ENCODE measurements around the gene ENTPD1. TPM values are rescaled to one million over a fixed set of nuclear protein-coding genes. Genes with fewer than 3 reads are reported as not detected.

ENTPD1 gene
- total RNA-seq, 1 experiment from 2014 or later = not detected

DNA sequence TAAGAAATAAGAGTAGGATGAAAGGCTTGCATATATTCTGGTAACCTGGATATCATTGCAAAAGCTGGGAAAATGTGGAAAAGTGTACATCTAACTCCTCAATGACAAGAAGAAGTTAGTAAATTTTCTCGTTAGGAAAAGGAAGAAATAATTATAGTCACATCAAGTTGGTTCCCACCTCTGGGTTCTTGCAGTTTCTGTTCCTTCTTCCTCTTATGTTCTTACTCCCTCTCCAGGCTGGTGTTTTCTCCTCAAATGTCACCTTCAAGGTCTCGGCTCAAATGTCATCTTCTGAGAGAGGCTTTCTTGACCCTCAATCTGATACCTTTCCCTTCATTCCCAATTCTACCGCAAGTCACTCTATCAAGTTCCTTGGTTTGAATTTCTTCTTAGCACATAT, 64.4 kb downstream of the ENTPD1 start:
- no peaks in the 10 kb centered on the region for H4K20me1 ChIP-seq (ENCODE audit: insufficient read depth)
- ChIA-PET CTCF (no interaction called here), POLR2A (ENCODE audit: unreplicated experiment) (no interaction called here)
- no TSS peak for BruUV-seq (replicated peaks)
- no peaks in the 10 kb centered on the region for H3K79me2 ChIP-seq (ENCODE audit: low read depth)
- H3K36me3 ChIP-seq (ENCODE audit: low read depth) = no peaks in the 10 kb centered on the region
- no peak for DNase-seq
- H3K9me3 ChIP-seq (ENCODE audit: insufficient read depth, low read depth) = no peaks in the 10 kb centered on the region
- H3K4me2 ChIP-seq = no peak overlapping the region
- H3K27me3 ChIP-seq (ENCODE audit: insufficient read depth, low read depth) = no peaks in the 10 kb centered on the region
- TF ChIP-seq, protein P1, sequence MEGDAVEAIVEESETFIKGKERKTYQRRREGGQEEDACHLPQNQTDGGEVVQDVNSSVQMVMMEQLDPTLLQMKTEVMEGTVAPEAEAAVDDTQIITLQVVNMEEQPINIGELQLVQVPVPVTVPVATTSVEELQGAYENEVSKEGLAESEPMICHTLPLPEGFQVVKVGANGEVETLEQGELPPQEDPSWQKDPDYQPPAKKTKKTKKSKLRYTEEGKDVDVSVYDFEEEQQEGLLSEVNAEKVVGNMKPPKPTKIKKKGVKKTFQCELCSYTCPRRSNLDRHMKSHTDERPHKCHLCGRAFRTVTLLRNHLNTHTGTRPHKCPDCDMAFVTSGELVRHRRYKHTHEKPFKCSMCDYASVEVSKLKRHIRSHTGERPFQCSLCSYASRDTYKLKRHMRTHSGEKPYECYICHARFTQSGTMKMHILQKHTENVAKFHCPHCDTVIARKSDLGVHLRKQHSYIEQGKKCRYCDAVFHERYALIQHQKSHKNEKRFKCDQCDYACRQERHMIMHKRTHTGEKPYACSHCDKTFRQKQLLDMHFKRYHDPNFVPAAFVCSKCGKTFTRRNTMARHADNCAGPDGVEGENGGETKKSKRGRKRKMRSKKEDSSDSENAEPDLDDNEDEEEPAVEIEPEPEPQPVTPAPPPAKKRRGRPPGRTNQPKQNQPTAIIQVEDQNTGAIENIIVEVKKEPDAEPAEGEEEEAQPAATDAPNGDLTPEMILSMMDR (conservative IDR thresholded peaks at IDR 0.05) = no peak
- no peak for TF ChIP-seq EZH2 (IDR thresholded peaks at IDR 0.05; ENCODE audit: low read depth)
- H3K9me2 ChIP-seq (ENCODE audit: insufficient read depth) = no peaks in the 10 kb centered on the region
- no peak overlapping the region for H3K4me3 ChIP-seq
- H3F3A ChIP-seq (ENCODE audit: insufficient read depth, low read depth) = no peaks in the 10 kb centered on the region
- intact Hi-C loops (cut with micrococcal nuclease; ENCODE audit: unreplicated experiment) = no loop called here
- no peak overlapping the region for H3K27ac ChIP-seq
- H2AFZ ChIP-seq = no peak overlapping the region
- peaks cover 11% of the 10 kb centered on the region; the same call in 1 of the 2 replicates for H3K4me1 ChIP-seq (replicated peaks; ENCODE audit: insufficient read depth)

DNA sequence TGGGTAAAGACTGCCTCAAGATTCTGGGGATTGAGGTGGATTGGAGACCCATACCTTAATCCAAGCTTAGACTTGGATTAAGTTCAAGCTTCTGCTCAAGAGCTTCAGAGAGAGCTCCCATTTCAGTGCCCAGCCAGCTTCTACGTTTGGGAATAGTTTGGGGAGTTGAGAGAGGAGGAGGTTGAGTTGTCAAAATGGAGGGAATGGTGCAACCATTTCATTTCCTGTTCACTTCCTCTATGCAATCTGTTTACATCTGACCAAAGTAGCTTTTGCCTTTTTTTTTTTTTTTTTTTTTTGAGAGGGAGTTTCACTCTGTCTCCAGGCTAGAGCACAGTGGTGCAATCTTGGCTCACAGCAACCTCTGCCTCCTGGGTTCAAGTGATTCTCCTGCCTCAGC, 65.8 kb downstream of the ENTPD1 start:
- H3K4me2 ChIP-seq = no peak overlapping the region
- H3K9me3 ChIP-seq (ENCODE audit: insufficient read depth, low read depth) = no peaks in the 10 kb centered on the region
- H3K4me1 ChIP-seq (replicated peaks; ENCODE audit: insufficient read depth) = peaks cover 11% of the 10 kb centered on the region; the same call in 1 of the 2 replicates
- ChIA-PET POLR2A (ENCODE audit: unreplicated experiment) (no interaction called here), CTCF (no interaction called here)
- BruUV-seq (replicated peaks) = no TSS peak
- no peaks in the 10 kb centered on the region for H3K27me3 ChIP-seq (ENCODE audit: insufficient read depth, low read depth)
- no peaks in the 10 kb centered on the region for H4K20me1 ChIP-seq (ENCODE audit: insufficient read depth)
- H3F3A ChIP-seq (ENCODE audit: insufficient read depth, low read depth) = no peaks in the 10 kb centered on the region
- no peak overlapping the region for H3K27ac ChIP-seq
- intact Hi-C loops (cut with micrococcal nuclease; ENCODE audit: unreplicated experiment) = no loop called here
- no peak overlapping the region for H3K4me3 ChIP-seq
- DNase-seq = no peak
- H2AFZ ChIP-seq = no peak overlapping the region
- H3K36me3 ChIP-seq (ENCODE audit: low read depth) = no peaks in the 10 kb centered on the region
- H3K9me2 ChIP-seq (ENCODE audit: insufficient read depth) = no peaks in the 10 kb centered on the region
- H3K79me2 ChIP-seq (ENCODE audit: low read depth) = no peaks in the 10 kb centered on the region
- no peak for TF ChIP-seq EZH2 (IDR thresholded peaks at IDR 0.05; ENCODE audit: low read depth)
- TF ChIP-seq, protein P1 (conservative IDR thresholded peaks at IDR 0.05) = no peak

DNA sequence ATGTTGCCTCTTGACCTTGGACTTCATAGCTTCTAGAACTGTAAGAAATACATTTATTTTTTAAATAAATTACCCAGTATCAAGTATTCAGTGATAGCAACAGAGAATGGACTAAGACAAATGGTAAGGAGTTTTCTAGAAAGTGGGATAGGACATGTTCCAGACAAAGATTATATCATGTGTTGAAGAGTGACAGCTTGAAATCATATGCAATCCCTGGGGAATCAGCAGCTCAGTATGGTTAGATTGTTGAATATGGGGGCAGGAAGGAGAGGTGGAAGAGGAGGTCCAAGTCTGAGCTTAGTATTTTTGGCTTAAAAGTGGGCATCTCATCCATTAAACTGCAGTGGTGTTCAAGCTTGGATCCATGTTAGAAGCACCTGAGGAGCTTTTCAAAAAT, 74.1 kb downstream of the ENTPD1 start:
- Histone ChIP-seq H3K27ac (no peak overlapping the region), H2AFZ (no peak overlapping the region), H3K4me1 (replicated peaks; ENCODE audit: insufficient read depth) (no peaks in the 10 kb centered on the region), H3F3A (ENCODE audit: insufficient read depth, low read depth) (no peaks in the 10 kb centered on the region), H4K20me1 (ENCODE audit: insufficient read depth) (no peaks in the 10 kb centered on the region), H3K9me2 (ENCODE audit: insufficient read depth) (no peaks in the 10 kb centered on the region), H3K9me3 (ENCODE audit: insufficient read depth, low read depth) (no peaks in the 10 kb centered on the region), H3K36me3 (ENCODE audit: low read depth) (no peaks in the 10 kb centered on the region), H3K27me3 (ENCODE audit: insufficient read depth, low read depth) (no peaks in the 10 kb centered on the region), H3K4me2 (no peak overlapping the region), H3K4me3 (no peak overlapping the region), H3K79me2 (ENCODE audit: low read depth) (no peaks in the 10 kb centered on the region)
- TF ChIP-seq EZH2 (IDR thresholded peaks at IDR 0.05; ENCODE audit: low read depth) = no peak
- TF ChIP-seq, protein P1 (conservative IDR thresholded peaks at IDR 0.05) = no peak
- no TSS peak for BruUV-seq (replicated peaks)
- ChIA-PET POLR2A (ENCODE audit: unreplicated experiment) (no interaction called here), CTCF (no interaction called here)
- DNase-seq = no peak
- intact Hi-C loops (cut with micrococcal nuclease; ENCODE audit: unreplicated experiment) = no loop called here
